SK-N-SH (cell line): ENCODE results near the gene RAI1.

Experiments
- EP300 ChIP-seq, 2 experiments: IDR thresholded peaks; 2 replicates each; pipeline versions ENCODE4 v1.4.0 to v1.6.1; 2012; ENCODE audit warnings: borderline replicate concordance in 1 of 2, low read depth in 1 of 2, low read length in 1 of 2
- TAF1 ChIP-seq: IDR thresholded peaks from 2 replicates; pipeline ENCODE4 v1.6.1; 2012; ENCODE audit warnings: low read depth, mild to moderate bottlenecking, low read length, moderate library complexity, borderline replicate concordance
- YY1 ChIP-seq: IDR thresholded peaks from 2 replicates; pipeline ENCODE4 v1.4.0; 2012; ENCODE audit warnings: low read depth, mild to moderate bottlenecking
- TF ChIP-seq, protein P1 (sequence below): fragments of 200-600 bp; sonication (generic); IDR thresholded peaks from 2 replicates; pipeline ENCODE4 v1.6.1; 2017; ENCODE audit warnings: antibody characterized with exemption, mild to moderate bottlenecking, moderate library complexity
- TF ChIP-seq, protein P2 (sequence below): IDR thresholded peaks from 2 replicates; pipeline ENCODE4 v1.4.0; 2012; ENCODE audit warnings: low read depth, borderline replicate concordance

DNA sequence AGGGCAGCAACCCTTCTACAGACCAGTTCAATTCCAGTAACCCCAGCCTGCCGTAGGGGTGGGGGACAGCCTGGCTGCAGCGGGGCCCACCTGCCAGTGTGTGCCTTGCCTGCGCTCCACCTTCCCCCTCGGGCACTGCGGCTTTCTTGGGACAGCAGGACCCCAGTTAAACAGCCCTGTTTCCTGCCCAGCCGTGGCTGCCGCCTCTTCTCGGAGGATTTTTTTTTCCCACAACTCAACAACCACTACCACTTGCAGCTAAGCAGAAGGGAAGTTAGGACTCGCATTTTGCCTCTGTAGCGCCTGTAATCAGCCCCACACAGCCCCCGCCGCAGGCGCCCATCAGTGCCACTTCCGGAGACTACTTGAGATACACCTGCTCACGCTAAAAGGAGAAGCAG lies 76.1 kb downstream of the RAI1 start:
- TF ChIP-seq TAF1 (no peak), YY1 (no peak), EP300 (IDR thresholded peaks at IDR 0.05; ENCODE audit: borderline replicate concordance in 1 of 2, low read depth in 1 of 2, low read length in 1 of 2) (no peak)
- TF ChIP-seq, protein P1, sequence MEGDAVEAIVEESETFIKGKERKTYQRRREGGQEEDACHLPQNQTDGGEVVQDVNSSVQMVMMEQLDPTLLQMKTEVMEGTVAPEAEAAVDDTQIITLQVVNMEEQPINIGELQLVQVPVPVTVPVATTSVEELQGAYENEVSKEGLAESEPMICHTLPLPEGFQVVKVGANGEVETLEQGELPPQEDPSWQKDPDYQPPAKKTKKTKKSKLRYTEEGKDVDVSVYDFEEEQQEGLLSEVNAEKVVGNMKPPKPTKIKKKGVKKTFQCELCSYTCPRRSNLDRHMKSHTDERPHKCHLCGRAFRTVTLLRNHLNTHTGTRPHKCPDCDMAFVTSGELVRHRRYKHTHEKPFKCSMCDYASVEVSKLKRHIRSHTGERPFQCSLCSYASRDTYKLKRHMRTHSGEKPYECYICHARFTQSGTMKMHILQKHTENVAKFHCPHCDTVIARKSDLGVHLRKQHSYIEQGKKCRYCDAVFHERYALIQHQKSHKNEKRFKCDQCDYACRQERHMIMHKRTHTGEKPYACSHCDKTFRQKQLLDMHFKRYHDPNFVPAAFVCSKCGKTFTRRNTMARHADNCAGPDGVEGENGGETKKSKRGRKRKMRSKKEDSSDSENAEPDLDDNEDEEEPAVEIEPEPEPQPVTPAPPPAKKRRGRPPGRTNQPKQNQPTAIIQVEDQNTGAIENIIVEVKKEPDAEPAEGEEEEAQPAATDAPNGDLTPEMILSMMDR = no peak
- TF ChIP-seq, protein P2, sequence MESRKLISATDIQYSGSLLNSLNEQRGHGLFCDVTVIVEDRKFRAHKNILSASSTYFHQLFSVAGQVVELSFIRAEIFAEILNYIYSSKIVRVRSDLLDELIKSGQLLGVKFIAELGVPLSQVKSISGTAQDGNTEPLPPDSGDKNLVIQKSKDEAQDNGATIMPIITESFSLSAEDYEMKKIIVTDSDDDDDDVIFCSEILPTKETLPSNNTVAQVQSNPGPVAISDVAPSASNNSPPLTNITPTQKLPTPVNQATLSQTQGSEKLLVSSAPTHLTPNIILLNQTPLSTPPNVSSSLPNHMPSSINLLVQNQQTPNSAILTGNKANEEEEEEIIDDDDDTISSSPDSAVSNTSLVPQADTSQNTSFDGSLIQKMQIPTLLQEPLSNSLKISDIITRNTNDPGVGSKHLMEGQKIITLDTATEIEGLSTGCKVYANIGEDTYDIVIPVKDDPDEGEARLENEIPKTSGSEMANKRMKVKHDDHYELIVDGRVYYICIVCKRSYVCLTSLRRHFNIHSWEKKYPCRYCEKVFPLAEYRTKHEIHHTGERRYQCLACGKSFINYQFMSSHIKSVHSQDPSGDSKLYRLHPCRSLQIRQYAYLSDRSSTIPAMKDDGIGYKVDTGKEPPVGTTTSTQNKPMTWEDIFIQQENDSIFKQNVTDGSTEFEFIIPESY = no peak
